Activated T-helper 17 cell treated with anti-CD3 and anti-CD28 coated beads, Interleukin-2, amount 50 U/mL, for 72 hours (primary cell): ENCODE results near the gene UVRAG. TPM values are rescaled to one million over a fixed set of nuclear protein-coding genes. Genes with fewer than 3 reads are reported as not detected.

Experiments used
- ATAC-seq: fragments of 150-1000 bp; cut with Tn5 transposase; replicated peaks from 2 replicates; pipeline ENCODE4 v1.10.0; 2021; ENCODE audit warnings: mild to moderate bottlenecking, moderate library complexity
- H3K27ac Mint-ChIP-seq: one replicate; pipeline ENCODE4 v1.8.0; 2022; ENCODE audit warnings: mixed read lengths
- H3K27me3 Mint-ChIP-seq: one replicate; pipeline ENCODE4 v1.8.0; 2022; ENCODE audit warnings: mixed read lengths
- H3K36me3 Mint-ChIP-seq: one replicate; pipeline ENCODE4 v1.8.0; 2022; ENCODE audit warnings: low read depth, mild to moderate bottlenecking, mixed read lengths
- H3K4me1 Mint-ChIP-seq: one replicate; pipeline ENCODE4 v1.8.0; 2022; ENCODE audit warnings: mixed read lengths
- H3K4me3 Mint-ChIP-seq: one replicate; pipeline ENCODE4 v1.8.0; 2022; ENCODE audit warnings: mild to moderate bottlenecking, mixed read lengths
- H3K9me3 Mint-ChIP-seq: one replicate; pipeline ENCODE4 v1.8.0; 2022; ENCODE audit warnings: mixed read lengths
- total RNA-seq, 2 donors: library from RNA; stranded (reverse); gene quantifications; one replicate each; pipeline ENCODE4 v1.2.3, GENCODE V29; 2022

The UVRAG gene
- total RNA-seq, 2 donors from 2014 or later = 14.1 to 20.1 TPM

DNA sequence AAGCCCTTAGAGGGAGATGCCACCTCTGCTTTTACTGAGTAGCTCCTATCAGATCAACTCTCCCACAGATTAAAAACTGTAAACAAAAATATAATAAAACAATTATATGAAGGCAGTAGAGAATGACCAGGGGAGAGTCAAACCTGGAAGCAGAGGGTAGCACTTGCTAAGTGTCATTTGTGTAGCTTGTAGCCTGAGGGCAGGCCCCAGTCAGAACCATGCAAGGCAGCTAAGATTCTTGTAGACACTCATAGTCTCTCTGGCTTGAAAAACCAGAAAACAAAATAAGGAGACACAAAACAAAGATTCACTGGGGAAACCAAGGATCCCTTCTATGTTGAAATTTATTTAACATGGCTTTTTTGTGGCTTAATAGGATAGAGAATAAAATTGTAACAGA is 280.9 kb downstream of the UVRAG start:
- no peaks in the 10 kb centered on the region for H3K9me3 Mint-ChIP-seq
- no peak for ATAC-seq
- H3K27ac Mint-ChIP-seq = no peak overlapping the region

DNA sequence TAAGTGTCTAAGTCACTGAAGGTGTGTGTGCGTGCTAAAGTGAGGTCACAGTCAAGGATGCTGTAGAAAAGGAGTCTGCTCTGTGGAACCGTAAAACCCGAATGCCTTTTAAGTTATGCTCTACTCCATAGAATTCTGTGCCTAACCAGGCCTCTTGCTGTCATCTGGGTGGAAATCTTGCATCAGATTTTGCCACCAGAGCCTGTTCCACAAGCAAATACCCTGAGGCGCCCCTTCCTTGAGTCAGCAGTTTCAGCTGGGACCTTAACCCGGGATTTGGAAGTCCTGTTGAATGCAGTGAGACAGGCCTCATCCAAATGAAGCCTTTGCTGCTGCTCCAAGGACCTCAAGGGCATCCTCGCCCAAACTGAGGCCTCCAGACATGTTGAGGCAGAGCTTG is 281.5 kb downstream of the UVRAG start:
- H3K9me3 Mint-ChIP-seq = no peaks in the 10 kb centered on the region
- peaks cover 2% of the 10 kb centered on the region for H3K36me3 Mint-ChIP-seq
- H3K4me3 Mint-ChIP-seq = no peak overlapping the region
- ATAC-seq = no peak
- no peaks in the 10 kb centered on the region for H3K27me3 Mint-ChIP-seq
- no peaks in the 10 kb centered on the region for H3K4me1 Mint-ChIP-seq
- H3K27ac Mint-ChIP-seq = no peak overlapping the region

More for the DNA sequence above, 280.9 kb downstream of the UVRAG start:
- Mint-ChIP-seq H3K27me3 (no peaks in the 10 kb centered on the region), H3K4me3 (no peak overlapping the region), H3K36me3 (peaks cover 9% of the 10 kb centered on the region), H3K4me1 (no peaks in the 10 kb centered on the region)

DNA sequence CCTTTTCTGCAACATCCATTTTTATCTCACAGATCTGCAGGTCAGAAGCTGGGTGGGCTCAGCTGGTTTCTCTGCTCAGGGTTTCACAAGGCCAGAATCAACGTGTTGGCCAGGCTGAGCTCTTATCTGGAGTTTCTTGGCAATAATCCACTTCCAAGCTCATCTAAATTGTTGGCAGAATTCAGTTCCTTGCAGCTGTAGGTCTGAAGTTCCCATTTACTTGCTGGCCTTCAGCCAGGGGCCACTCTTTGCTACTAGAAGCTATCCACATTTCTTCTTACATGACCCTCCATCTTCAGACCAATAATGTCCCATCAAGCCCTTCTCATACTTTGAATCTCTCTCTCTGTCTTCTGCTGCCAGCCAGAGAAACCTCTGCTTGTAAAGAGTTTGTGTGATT is 287.8 kb downstream of the UVRAG start:
- Mint-ChIP-seq H3K9me3 (no peaks in the 10 kb centered on the region), H3K36me3 (no peaks in the 10 kb centered on the region), H3K27ac (no peak overlapping the region), H3K4me3 (no peak overlapping the region), H3K27me3 (no peaks in the 10 kb centered on the region), H3K4me1 (no peaks in the 10 kb centered on the region)
- no peak for ATAC-seq

DNA sequence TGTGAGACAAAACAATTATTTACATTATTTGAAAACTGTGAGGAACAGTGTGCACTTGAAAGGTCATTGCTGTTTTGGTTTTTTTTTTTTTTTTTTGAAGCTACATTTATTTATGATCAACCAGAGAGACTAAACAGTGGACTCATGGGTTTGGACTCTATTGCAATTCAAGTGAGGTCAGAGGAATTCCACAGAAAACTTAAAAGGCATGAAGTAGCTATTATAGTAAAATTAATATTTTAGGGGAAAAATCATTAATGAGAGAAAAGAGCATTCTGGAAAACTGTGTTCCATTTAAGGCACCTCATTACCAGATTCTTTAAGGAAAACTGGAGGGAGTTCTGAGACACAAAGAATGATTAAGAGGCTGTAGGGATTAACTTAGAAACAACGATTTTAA is 288.4 kb downstream of the UVRAG start:
- Mint-ChIP-seq H3K4me3 (no peak overlapping the region), H3K9me3 (no peaks in the 10 kb centered on the region), H3K36me3 (no peaks in the 10 kb centered on the region), H3K27ac (no peak overlapping the region), H3K27me3 (no peaks in the 10 kb centered on the region), H3K4me1 (no peaks in the 10 kb centered on the region)
- no peak for ATAC-seq

GRCh38 chr11:76104285-76104684 is 289.3 kb downstream of the UVRAG start:
- no peaks in the 10 kb centered on the region for H3K27me3 Mint-ChIP-seq

DNA sequence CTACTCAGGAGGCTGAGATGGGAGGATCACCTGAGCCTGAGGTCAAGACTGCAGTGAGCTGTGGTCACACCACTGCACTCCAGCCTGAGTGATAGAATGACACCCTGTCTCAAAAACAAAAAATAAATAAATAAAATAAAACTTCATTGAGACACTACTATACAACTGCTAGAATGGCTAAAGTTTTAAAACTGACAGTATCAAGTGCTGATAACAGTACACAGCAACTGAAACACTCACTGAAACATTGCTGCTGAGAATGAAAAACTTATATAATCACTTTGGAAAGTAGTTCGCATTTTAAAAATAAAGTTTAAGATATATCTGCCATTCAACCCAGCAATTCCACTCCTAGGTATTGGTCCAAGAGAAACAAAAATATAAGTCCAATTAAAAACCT is 290.6 kb downstream of the UVRAG start:
- ATAC-seq = no peak
- Mint-ChIP-seq H3K27ac (no peak overlapping the region), H3K4me1 (no peaks in the 10 kb centered on the region), H3K4me3 (no peak overlapping the region), H3K27me3 (no peaks in the 10 kb centered on the region), H3K36me3 (no peaks in the 10 kb centered on the region), H3K9me3 (no peaks in the 10 kb centered on the region)

More at GRCh38 chr11:76104285-76104684, 289.3 kb downstream of the UVRAG start:
- Mint-ChIP-seq H3K4me1 (no peaks in the 10 kb centered on the region), H3K4me3 (no peak overlapping the region), H3K36me3 (no peaks in the 10 kb centered on the region), H3K27ac (no peak overlapping the region), H3K9me3 (no peaks in the 10 kb centered on the region)
- ATAC-seq = no peak

DNA sequence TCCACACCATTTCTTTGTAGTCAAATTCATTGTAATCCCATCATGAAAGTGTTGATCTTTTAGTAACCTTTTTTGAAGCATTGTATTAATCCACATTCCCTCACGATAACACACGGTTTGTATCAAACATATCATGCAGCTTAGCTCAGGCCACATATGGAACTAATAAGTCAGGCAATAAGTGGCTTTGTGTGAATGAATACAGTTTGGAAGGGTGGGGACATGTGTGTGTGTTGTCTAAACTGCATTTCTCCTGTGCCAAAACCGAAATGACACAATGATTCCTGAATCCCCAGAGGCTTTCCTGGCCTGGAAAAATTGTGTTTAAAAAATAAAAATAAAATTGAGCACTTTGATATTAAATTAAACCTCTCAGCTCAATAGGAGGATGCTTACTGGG is 293.0 kb downstream of the UVRAG start:
- no peak for ATAC-seq
- H3K4me1 Mint-ChIP-seq = no peaks in the 10 kb centered on the region
- H3K4me3 Mint-ChIP-seq = no peak overlapping the region

GRCh38 chr11:76114238-76114637 is 299.2 kb downstream of the UVRAG start:
- ATAC-seq = no peak
- Mint-ChIP-seq H3K27me3 (no peaks in the 10 kb centered on the region), H3K27ac (no peak overlapping the region), H3K36me3 (peaks cover 28% of the 10 kb centered on the region), H3K4me1 (no peaks in the 10 kb centered on the region), H3K4me3 (no peak overlapping the region), H3K9me3 (no peaks in the 10 kb centered on the region)

More for the DNA sequence above, 293.0 kb downstream of the UVRAG start:
- Mint-ChIP-seq H3K36me3 (no peaks in the 10 kb centered on the region), H3K9me3 (no peaks in the 10 kb centered on the region), H3K27ac (no peak overlapping the region), H3K27me3 (no peaks in the 10 kb centered on the region)

DNA sequence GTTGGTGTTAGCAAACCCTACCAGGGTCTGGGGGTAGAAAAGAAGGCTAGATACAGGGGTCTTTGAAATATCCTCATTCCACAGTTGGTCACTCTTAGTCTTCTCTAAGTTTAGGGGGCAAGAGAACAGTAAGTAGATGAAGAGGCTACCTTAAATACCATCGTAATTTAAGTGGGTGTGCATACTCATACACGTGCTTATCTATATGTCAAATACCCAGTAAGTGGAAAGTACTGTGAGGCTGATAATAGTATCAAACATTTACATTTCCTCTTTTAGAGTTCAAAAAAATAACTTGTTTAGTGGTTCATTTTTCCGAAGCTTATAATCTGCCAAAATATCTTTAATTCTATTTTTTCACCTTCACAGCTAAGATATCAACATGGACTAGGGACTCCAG is 300.5 kb downstream of the UVRAG start:
- Mint-ChIP-seq H3K9me3 (no peaks in the 10 kb centered on the region), H3K27ac (no peak overlapping the region), H3K4me1 (no peaks in the 10 kb centered on the region), H3K4me3 (no peak overlapping the region), H3K27me3 (no peaks in the 10 kb centered on the region), H3K36me3 (peaks cover 28% of the 10 kb centered on the region)
- ATAC-seq = no peak

DNA sequence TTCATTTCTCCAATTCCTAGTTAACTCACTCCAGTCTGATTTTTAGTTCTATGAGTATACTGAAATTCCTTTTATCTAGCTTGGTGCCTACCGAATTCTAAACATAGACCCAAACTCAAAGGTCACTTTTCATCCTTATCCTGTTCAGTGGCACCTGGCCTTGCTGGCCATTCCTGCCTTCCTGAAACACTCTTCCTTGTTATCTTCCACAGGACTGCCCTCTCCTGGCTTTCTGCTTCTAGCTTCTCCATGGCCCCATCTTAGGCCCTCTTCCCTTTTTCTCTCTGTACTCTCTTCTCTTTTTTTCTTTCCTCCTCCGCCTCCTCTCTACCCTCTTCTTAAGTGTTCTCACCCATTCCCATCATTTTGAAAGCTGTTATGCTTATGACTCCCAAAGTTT is 304.0 kb downstream of the UVRAG start:
- no peak for ATAC-seq
- Mint-ChIP-seq H3K4me1 (no peaks in the 10 kb centered on the region), H3K4me3 (no peak overlapping the region)

GRCh38 chr11:76119779-76120178 is 304.8 kb downstream of the UVRAG start:
- no peaks in the 10 kb centered on the region for H3K4me1 Mint-ChIP-seq
- ATAC-seq = no peak
- no peak overlapping the region for H3K4me3 Mint-ChIP-seq
- H3K9me3 Mint-ChIP-seq = no peaks in the 10 kb centered on the region
- no peak overlapping the region for H3K27ac Mint-ChIP-seq
- no peaks in the 10 kb centered on the region for H3K27me3 Mint-ChIP-seq
- peaks cover 28% of the 10 kb centered on the region for H3K36me3 Mint-ChIP-seq

More for the DNA sequence above, 304.0 kb downstream of the UVRAG start:
- H3K9me3 Mint-ChIP-seq = no peaks in the 10 kb centered on the region
- H3K27me3 Mint-ChIP-seq = no peaks in the 10 kb centered on the region
- no peak overlapping the region for H3K27ac Mint-ChIP-seq
- H3K36me3 Mint-ChIP-seq = peaks cover 28% of the 10 kb centered on the region

DNA sequence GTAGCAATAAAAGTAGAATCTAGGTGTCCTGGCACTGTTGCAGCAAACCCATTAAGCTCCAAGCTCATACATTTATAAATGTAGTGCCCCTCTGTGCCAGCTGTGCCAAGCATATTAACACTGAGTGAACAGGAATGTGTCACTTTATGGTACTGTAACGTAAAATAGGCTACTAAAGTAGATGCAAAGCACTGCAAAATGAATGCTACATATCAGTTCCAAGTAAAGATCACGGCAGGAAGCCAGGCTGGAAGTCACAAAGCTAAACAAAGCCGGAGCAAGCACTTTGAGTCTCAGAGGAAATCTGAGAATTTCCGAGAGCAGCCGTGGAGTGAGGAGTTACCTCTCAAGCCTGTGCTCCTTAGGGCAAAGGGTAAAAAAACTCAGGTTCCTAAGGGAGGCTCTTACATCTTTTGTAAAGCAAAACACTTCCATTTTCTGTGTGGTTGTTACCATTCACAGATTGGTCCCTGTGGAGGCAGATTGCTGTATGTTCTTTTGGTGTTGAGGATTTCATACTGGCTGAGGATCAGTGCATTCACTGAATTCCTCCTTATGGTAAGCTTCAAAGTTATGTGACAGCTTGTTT is 305.6 kb downstream of the UVRAG start:
- Mint-ChIP-seq H3K9me3 (no peaks in the 10 kb centered on the region), H3K4me3 (no peak overlapping the region), H3K27ac (no peak overlapping the region), H3K27me3 (no peaks in the 10 kb centered on the region), H3K36me3 (peaks cover 26% of the 10 kb centered on the region), H3K4me1 (no peaks in the 10 kb centered on the region)
- ATAC-seq = no peak

GRCh38 chr11:76123248-76123647 is 308.2 kb downstream of the UVRAG start:
- H3K27me3 Mint-ChIP-seq = no peaks in the 10 kb centered on the region
- no peak overlapping the region for H3K27ac Mint-ChIP-seq
- H3K4me3 Mint-ChIP-seq = no peak overlapping the region
- H3K9me3 Mint-ChIP-seq = no peaks in the 10 kb centered on the region
- peaks cover 19% of the 10 kb centered on the region for H3K36me3 Mint-ChIP-seq
- H3K4me1 Mint-ChIP-seq = no peaks in the 10 kb centered on the region
- no peak for ATAC-seq

DNA sequence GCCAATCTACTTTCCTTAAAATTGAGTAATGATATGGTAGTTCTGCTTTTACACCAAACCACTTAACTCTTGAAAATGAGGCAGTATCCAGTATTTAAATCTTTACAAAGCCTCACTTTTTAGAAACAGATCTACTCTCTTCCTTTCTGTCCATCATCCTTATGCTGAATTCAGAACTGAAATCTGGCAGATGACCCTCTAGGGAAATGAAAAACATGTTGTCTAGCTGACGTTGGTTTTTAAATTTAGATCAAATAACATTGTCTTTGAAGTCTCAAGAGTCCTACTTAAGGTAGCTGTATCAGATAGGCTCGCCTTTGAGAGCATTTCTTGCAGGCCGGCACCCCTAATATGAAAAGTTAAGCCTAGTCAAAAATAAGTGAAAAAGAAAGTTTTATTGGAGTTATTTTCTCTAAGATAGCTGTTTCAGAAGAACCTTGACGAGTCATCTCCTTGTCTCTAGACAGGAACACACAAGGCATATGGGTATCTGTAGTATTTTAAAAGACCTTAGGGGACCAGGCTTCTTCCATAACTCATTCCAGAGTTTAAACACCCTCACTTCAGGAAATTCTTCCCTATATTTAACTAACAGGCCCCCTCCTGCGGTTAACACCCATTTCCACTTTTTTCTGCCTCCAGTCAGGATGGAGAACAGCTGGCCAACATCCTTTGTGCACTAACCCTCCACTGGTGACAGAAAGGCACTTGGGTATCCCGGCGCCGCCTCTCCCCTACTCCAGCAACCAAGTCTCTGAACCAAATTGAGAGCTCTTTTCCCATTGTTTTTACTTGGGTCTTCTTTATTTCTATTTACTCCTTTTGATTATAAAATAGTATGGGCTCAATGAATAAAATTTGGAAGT is 310.1 kb downstream of the UVRAG start:
- Mint-ChIP-seq H3K4me1 (peaks cover 8% of the 10 kb centered on the region), H3K27me3 (no peaks in the 10 kb centered on the region), H3K27ac (no peak overlapping the region), H3K36me3 (peaks cover 13% of the 10 kb centered on the region), H3K9me3 (no peaks in the 10 kb centered on the region), H3K4me3 (no peak overlapping the region)
- ATAC-seq = no peak

DNA sequence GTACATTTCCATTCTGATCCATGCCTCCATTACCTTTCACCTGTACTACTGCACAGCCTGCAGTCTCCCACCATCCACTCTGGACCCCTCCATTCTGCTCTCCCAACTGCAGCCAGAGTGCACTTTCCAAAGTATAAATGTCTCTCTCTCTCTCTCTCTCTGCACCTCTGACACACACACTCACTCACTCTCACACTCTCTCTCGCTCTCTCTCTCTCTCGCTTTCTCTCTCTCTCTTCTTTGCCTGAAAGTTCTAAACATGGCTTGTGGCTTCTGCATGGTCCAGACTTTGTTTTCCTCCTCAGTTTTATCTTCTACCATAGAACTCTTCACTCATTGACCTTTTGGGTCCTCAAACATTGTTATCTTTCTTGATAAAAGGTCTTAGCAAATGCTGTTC is 314.7 kb downstream of the UVRAG start:
- Mint-ChIP-seq H3K36me3 (peaks cover 18% of the 10 kb centered on the region), H3K27me3 (no peaks in the 10 kb centered on the region), H3K4me1 (peaks cover 18% of the 10 kb centered on the region), H3K4me3 (no peak overlapping the region), H3K9me3 (no peaks in the 10 kb centered on the region), H3K27ac (no peak overlapping the region)
- no peak for ATAC-seq
